Right lobe of liver (tissue), 4 donors: ENCODE results near the gene EZH1.
A peak's percentile ranks its signal among the peaks of the same experiment; 100 is the strongest.

Experiments
- POLR2A ChIP-seq: fragments of 450-650 bp; IDR thresholded peaks from one replicate; pipeline ENCODE4 v1.6.1; 2017; ENCODE audit warnings: antibody characterized with exemption, mild to moderate bottlenecking
- TF ChIP-seq, protein P1 (sequence below), 4 donors: fragments of 200-600 bp in 3 of 4; fragments of 450-650 bp in 1 of 4; IDR thresholded peaks; one replicate each; pipeline versions ENCODE4 v1.5.1 to v1.8.0; 2016 to 2022; ENCODE audit warnings: antibody characterized with exemption in 4 of 4, mild to moderate bottlenecking in 2 of 4
- donor health status: DM: no; HTN: no; CAD: no.
- donor health status: DM: no; HTN: no; CAD: no.
- donor health status: DM: no; HTN: yes; CAD: no.

DNA sequence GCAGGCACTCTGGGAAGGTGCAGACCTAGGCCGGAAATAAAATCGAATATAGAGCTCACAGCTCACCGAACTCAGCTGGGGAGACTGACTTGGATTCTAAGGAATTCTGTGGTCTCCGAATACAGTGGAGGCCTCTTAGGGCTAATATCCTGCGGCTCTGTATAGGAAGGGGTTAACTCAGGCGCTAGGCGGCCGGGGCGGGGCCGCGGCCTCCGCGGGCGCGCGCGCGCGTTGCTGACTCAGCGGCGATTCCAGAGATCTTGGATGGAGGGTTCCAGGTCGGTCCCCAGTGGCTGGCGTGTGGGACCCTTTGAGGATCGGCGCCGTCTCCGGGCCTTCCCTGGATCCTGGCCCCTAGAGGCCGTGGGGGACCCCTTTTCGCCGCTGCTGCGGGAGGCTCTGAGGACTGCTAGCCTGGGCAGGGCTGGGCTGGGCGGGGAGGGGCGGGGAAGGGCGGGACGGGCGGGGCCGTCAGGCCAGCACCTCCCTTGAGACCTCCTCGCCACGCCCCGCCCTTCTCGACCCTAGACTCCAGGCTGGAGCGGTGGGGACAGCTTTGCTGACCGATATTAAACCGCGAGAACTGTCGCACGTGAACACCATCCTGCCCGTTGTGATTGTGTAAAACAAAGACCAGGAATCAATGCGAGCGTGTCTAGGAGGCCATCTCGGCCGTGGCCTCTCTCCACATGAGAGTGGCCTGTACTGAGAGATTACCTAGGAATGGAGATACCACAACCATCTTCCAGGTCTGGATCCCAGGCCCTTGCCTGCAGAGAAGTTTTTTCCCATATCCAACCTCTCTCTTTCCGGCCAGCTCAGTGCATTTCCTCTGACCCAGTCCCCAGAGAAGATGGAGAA lies 66.7 kb downstream of the EZH1 start:
- TF ChIP-seq, protein P1, sequence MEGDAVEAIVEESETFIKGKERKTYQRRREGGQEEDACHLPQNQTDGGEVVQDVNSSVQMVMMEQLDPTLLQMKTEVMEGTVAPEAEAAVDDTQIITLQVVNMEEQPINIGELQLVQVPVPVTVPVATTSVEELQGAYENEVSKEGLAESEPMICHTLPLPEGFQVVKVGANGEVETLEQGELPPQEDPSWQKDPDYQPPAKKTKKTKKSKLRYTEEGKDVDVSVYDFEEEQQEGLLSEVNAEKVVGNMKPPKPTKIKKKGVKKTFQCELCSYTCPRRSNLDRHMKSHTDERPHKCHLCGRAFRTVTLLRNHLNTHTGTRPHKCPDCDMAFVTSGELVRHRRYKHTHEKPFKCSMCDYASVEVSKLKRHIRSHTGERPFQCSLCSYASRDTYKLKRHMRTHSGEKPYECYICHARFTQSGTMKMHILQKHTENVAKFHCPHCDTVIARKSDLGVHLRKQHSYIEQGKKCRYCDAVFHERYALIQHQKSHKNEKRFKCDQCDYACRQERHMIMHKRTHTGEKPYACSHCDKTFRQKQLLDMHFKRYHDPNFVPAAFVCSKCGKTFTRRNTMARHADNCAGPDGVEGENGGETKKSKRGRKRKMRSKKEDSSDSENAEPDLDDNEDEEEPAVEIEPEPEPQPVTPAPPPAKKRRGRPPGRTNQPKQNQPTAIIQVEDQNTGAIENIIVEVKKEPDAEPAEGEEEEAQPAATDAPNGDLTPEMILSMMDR (IDR thresholded peaks at IDR 0.05), result no peak
- peak; percentile 32 for TF ChIP-seq POLR2A
